GM18868 (cell line): ENCODE measurements around the gene KLHL1.
A peak's percentile ranks its signal among the peaks of the same experiment; 100 is the strongest.

Experiments
- ATAC-seq: cut with Tn5 transposase; IDR thresholded peaks from one replicate; pipeline ENCODE4 v1.9.1; 2021; ENCODE audit warnings: mild to moderate bottlenecking, moderate library complexity; ENCODE audit not compliant: unreplicated experiment

Gene KLHL1

DNA sequence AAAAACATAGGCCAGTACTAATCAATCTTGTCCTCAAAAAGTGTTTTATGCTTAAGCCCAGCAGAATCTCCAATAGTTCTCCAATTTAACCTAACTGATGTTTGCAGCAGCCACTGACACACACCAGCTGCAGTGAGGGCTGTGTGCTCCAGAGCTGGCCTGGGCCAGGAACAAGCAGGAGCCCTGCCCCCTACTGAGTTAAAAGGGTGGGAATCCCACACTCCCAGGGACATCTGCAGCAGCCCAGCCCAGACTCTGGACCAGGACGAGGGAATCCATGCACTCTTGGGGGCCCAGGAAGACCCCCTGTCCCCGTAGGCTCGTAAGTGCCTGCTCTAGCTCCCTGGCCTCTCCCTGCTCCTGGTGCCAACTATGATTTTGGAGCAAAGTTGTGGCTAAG, 92.1 kb downstream of the KLHL1 start:
- no peak for ATAC-seq

DNA sequence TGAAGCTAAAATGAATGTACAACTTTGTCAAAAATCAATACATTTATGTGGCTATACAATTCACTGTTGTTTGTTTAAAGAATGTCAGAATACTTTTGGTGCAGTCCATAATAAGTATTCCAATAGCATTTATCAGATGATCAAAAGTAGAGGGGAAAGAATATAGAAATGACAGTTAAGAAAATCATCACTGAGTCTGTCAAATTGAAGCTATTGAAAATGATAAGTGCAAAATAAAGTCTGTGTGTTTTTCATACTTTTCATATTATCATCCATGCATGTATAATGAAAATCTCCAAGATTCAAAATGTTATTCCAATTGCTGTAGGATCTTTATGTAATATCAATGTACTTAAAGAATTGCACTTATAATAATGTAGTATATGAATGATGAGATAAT, 93.9 kb downstream of the KLHL1 start:
- no peak for ATAC-seq

DNA sequence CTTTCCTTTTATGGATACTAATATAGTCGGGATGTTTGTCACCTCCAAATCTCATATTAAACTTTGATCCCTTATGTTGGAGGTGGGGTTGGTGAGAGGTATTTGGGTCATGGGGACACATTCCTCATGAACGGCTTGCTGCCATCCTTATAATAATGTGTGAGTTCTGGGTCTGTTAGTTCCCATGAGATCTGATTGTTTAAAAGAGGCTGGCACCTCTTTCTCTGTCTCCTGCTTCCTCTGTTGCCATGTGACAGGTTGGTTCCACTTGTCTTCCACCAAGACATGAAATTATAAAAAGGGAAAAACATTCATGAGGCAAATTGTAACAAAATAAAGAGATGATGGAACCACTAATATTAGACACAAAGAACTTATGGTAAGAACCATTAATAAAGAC, 108.4 kb downstream of the KLHL1 start:
- ATAC-seq = no peak

DNA sequence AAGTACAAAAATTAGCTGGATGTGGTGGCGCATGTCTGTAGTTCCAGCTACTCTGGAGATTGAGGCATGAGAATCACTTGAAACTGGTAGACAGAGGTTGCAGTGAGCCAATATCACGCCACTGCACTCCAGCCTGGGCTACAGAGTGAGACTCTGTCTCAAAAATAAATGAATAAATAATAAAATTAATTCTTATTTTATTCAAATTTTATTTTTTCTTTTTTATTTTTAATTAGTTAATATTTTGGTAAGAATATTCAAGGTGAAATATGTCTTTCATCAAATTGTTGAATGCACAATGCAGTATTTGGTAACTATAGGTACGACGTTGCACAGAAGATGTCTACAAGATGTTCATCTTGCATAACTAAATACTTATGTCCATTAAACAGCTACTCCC, 111.2 kb downstream of the KLHL1 start:
- no peak for ATAC-seq

DNA sequence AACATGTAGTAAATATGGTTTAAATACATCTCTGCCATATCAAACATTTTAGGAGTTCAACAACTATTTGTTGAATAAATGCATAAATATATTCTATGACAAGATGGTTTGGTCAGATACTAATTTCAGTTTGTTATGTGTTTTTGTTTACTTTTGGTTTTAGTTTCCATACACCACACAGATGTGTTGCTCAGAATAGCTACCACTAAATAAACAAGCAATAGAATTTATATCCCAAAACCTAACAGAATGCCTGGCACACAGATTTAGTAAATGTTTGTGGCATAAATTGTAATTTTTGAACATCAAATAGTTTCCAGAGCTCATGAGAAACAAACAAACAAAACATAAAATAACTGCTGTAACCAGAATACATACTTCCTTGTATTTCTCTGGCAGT, 127.5 kb downstream of the KLHL1 start:
- ATAC-seq = peak; percentile 75

DNA sequence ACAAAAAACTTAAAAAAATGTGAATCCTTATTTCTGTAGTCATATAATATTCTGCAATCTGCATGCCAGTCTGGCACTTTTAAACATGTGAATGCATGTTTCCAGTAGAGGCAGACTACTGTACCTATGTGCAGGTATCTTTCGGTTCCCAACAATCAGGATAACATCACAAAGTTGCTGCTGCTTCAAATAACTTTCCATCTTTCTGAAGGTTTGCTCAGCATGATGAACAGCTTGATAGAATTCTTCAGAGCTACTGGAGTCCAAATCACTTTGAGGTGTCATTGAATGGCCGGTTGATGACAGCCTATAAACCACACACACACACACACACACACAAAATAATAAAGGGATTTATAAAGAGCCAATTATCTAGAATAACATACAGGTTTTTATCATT, 132.8 kb downstream of the KLHL1 start:
- ATAC-seq = no peak

DNA sequence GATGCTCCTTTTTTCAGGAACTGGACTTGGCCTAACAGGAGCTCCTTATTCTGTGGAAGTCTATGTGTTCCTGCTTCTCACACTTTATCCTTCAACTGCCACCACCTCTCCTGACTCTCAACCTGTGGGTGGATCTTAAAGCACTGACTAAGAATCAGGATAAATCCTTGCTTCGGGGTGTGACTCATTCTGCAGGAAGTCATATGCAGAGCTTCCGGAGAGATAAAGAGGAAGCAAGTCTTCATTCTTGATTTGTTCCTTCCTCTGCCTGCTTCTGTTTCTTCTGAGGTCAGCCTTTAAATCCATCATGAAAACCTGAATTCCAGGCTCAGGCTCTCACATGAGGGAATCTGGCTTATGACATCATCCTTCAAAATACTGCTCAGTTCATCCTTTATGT, 137.7 kb downstream of the KLHL1 start:
- ATAC-seq = peak; percentile 74

DNA sequence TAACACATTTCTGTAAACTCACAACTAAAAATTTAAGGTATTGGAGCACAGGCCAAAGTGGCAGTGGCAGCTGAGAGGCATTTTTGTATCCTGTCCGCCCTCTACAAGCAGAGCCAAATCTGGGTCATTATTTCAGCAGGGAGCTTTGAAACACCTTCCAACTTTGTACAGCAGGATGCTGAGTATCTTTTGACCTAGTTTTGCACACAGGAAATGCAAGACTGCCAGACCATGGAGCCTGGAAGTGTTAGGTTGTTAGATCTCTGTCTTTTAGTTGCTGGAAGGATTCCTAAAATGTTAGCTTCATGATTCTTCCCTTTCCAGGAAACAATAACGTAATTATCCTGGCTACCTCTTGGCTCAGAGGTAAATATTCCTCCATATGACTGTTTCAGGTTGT, 149.2 kb downstream of the KLHL1 start:
- ATAC-seq = no peak

DNA sequence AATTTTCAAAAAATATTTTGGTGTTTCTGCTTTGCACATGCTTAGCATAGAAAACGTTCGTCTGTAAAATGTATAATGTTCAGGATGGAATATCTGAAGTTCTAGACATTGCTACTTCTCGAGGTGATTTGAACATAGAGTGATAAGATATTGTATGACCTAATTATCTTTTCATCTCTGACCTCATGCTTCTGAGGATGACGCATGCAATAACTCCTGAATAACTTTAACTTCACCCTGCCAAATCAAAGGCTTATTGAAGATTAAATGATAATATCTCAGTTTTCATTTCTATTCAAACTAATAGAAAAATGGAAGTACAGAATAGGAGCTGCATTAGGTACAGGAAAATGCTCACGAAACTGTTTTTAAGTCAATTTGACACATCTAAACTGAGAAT, 151.4 kb downstream of the KLHL1 start:
- ATAC-seq = peak; percentile 12

DNA sequence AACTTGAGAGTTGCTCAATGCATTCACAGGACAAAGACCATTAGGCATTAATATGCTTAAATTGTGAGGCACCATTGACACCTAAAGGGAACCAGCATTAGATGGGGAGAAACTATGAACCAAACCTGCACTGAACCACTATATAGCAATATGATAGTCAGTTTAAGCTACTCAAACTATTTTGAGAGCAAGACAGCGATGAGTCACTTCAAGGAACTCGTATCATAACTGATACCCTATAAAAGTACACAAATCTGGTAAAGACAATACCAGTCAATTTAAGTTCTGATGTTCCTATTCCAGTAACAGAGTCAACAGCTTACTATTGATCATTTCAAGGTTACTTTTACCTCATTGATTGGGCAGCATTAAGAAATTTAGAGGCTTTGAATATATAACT, 151.9 kb downstream of the KLHL1 start:
- peak; percentile 69 for ATAC-seq

DNA sequence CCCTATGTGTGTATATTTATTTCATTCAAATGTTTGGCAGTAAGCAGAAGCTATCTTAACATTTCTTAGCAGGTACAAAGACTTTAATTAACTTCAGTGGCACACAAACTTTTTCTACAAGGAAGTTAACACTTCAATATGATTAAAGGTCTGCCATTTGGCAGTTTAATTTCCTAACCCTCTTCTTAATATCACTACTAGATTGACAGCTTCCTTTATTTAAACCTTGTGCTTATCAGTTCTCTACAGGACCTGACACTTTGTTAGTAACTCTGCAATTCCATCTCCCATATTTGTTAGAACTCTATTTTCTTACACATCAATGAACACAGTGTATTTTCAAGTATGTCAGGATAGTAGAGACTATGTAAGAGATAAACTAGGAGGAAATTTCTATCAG, 153.0 kb downstream of the KLHL1 start:
- no peak for ATAC-seq

DNA sequence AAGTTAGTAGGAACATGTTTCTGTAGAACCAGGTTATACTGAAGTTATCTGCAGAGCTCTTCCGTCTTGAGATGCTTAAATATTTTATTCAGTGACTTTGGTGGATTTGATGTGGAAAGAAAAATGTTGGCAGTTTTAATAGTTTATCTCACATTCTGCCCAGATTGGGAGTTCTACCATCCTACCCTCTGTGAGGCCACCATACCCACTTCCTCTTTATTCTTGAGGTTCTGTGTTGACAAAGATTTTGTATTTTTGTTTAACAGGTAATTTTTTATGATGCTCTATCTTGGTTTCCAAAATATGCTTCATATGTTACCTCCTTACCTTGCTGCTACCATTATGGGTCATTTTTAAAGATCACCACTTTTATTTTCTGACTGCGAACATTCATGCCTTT, 156.8 kb downstream of the KLHL1 start:
- no peak for ATAC-seq

DNA sequence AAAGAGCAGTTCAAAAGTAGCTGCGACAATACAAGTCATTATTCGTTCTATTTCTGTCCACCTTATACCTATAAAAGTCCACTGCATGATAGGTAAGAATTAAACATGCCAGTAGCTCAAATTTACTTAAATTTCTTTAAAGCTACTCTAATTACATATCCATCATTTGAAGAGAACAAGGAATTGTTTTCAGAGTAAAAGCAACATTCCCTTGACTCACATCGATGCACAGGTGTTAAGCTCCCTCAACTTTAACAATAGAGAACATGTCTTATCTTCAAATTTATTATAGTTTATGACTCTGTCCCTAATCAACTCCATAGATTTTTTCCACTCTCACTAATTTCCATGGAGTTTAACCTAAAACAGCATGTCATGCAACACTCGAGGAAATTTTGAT, 158.1 kb downstream of the KLHL1 start:
- ATAC-seq = no peak

DNA sequence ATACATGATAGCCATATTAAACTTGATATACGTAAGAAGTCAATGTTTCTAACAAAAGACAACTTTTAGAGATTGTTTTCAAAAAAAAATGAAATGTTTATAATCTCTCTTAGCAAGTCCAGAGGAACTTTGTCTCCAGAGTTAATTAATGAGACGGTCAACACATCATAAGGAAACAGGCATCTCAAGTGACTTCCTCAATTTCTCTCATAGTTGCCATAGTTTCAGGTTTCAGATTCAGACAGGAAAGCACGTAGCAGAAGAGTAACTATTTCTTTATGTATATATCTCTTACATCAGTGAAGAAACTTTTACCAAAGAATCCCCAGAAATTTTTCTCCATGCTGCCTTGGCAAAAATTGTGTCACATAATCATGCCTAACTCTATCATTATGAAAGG, 160.2 kb downstream of the KLHL1 start:
- peak; percentile 99 for ATAC-seq

DNA sequence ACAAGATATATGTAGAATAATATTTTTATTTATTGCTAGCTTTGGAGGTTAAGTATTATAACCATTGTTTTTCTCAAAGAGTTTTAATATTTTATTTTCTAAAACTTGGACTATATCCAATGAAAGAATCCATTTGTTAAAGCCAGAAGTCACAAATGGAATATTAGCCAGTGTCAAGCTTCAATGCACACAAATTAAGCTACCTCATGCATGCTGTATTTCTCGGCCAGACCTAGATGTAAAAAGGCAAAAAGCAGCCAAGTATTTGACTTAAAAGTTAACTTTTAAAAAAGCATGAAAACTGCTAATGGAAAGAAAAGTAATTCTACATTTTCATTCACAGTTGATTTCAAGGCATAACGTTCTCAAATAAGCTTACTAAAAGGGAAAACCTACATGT, 160.7 kb downstream of the KLHL1 start:
- peak; percentile 26 for ATAC-seq

DNA sequence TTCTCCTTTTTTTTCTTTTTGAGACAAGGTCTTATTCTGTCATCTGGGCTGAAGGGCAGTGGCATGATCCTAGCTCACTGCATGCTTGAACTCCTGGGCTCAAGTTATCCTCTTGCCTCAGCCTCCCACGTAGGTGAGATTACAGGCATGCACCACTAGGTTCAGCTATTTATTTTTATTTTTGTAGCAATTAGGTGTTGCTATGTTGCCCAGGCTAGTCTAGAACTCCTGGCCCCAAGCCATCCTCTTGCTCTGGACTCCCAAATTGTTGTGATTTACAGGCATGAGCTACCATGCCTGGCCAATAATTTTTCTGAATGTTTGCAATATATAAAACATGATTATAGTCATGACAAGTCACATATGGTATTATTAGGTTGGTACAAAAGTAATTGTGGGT, 161.7 kb downstream of the KLHL1 start:
- no peak for ATAC-seq

DNA sequence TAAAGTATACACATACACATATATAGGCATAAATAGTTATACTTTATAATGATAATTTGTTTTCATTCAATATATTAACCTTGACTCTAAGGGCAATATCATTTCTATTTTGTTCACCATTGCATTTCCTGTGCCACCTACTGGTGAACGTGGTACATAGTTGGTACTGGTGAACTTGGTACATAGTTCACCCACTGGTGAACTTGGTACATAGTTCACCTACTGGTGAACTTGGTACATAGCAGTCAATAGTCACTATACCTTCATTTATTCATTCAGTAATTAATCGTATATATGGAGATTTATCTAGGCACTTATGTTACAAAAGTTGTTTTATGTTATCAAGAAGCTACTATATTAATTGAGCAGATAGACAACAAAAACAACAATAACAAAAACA, 173.2 kb downstream of the KLHL1 start:
- ATAC-seq = peak; percentile 94

DNA sequence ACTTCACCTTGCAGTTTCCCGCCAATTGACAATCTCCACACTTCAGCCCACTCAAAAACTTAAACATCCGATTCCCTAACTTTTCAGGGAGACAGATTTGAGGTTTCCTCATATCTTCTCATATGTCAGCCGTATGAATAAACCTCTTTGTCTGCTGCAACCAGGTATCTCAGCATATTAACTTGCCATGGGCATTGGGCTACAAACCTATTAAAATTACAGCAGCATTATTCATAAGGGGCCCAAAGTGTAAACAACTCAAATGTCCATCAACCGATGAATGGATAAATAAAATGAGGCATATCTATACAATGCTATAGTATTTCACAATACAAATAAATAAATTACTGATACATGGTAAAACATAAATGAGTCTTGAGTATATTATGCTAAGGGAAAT, 180.0 kb downstream of the KLHL1 start:
- no peak for ATAC-seq

DNA sequence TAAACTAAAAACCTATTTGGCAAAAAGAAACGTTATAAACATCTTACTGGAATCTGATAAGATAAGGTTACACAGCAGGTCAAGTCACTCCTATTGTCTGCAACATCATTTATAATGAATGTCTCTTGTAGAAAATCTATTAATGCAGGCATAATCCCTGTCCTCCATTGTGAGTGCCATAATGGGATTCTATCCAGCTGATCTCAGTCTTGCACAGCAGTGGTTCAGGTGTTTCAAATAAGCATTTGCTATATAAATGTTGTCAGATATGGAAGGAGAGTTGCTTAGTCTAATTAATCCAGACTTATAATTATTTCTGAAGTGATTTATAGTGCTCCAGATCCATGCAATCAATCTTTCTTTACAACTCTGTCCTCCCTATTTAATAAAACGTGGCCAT, 187.1 kb downstream of the KLHL1 start:
- ATAC-seq = no peak

DNA sequence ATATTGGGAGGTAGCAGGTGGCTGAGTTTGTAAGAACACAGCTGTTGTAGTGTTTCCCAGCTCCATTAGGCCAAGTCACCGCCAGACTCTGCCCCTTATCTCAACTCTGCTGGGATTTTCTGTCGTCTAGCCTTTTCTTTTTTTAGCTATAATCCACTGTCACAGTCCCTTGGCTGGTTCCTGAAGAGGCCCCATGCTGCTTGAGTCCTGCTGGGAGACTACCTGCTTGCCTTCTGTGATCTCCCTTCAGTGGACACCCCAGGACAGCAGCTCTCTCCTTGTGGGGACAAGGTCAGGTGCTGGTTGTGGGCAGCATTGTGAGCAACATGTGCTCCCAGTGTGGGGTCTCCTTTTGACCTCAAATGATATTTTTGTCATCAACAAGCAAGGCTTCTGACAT, 195.6 kb downstream of the KLHL1 start:
- no peak for ATAC-seq

DNA sequence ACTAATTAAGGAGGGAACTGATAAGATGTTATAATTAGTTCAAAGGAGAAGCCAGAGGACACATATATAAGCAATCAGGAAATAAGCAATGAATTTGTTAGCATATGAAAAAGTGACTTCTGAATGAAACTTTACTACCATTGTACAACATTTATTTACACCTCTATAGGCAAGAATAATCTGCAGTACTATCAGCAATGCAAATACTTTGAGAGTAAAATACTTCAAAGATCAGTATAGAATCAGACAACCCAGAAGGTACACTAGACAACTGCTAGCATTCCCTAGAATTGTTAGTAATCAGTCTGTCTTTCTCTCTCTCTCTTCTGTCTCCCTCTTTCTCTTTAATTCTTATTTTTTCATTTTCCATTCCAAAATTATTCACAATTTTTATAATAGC, 197.5 kb downstream of the KLHL1 start:
- ATAC-seq = no peak

DNA sequence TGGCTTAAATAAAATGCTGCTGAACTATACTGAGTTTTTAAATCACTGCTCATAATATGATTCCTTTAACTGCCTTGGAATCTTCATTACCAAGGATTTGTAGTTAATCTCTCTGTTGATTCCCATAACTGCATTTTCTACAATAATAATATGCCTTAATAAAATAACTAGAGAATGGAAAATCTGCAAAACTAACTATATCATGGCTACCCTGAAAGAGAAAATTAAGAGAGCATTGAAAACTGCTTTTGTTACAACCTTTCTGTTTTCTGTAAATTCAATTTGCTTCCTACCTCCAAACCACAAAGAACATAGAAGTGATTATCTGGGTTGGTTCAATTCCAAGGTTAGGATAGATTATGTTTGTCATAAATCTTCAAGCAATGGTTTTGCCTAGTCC, 203.5 kb downstream of the KLHL1 start:
- ATAC-seq = no peak

DNA sequence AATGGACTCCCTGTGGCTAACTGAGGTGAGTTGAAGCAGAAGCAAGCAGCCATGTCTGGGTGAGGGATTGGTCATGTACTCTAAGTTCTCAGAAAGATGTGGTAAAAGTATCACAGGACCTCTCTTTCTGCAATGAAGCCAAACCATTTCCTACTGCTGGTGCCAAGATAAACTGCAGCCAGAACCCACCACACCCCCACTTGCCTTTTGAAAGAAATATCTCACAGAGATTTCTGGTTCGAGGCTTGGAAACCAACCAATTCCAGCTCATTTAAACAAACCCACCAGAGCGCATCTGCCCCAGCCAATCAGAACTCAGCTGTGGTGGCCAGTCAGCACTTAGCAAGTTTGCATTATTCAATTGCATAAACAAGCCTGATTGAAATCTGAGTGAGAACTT, 205.2 kb downstream of the KLHL1 start:
- no peak for ATAC-seq

DNA sequence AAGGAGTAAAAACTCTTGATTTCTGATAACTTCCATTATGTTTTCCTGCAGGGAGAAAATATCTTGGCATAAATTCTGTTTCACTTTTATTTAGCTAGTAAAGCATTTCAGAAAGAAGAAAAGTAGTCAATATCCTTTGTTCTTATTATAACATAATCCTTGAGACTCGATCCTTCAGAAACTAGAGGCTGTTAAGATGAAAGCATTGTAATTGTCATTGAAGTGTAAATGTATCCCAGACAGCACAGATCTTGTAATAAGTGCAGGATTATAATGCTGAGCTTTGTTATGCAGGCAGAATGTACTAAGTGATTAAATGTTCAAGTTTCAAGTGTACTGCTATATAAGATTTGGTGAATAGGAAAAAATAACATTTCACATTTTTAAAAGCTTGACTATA, 225.8 kb downstream of the KLHL1 start:
- ATAC-seq = no peak
